ENCODE measurements around the gene CCDC107. TPM values are rescaled to one million over a fixed set of nuclear protein-coding genes. Genes with fewer than 3 reads are reported as not detected.

Gene CCDC107
- total RNA-seq, 3 donors from 2014 or later (not counting 1 experiment from before 2014, with no cell fraction given), result 30.9 to 37.9 (median 36.8) TPM

GRCh38 chr9:35697486-35697885, 39.4 kb downstream of the CCDC107 start:
- no peak for TF ChIP-seq CTCF (IDR thresholded peaks at IDR 0.05)
- no peaks in the 10 kb centered on the region for H3K9me3 ChIP-seq (ENCODE audit: control insufficient read depth, insufficient read depth, low read length)
- peak overlapping the region in 1 of 2 donors; percentile 23 for H3K27ac Mint-ChIP-seq
- H3K36me3 ChIP-seq (ENCODE audit: control insufficient read depth, insufficient read depth, low read length), result peaks cover 67% of the 10 kb centered on the region
- ATAC-seq (no peak), DNase-seq (no peak)
- no peak overlapping the region for H3K27ac ChIP-seq (ENCODE audit: low read length)
- no peaks in the 10 kb centered on the region for H3K36me3 Mint-ChIP-seq
- intact Hi-C loops (cut with micrococcal nuclease), result loop anchor here (2.0 kb wide), 1 partner anchor 93 kb away; the partner anchor contains the start of gene TESK1
- no peaks in the 10 kb centered on the region for H3K9me3 Mint-ChIP-seq
- 93% methylated on average over 14 of the region's 14 CpGs for WGBS (ENCODE audit: insufficient coverage)
- peaks cover 7% of the 10 kb centered on the region for H3K4me1 ChIP-seq (ENCODE audit: control insufficient read depth, insufficient read depth, low read length)
- H3K4me3 Mint-ChIP-seq, result no peak overlapping the region
- H3K4me3 ChIP-seq (ENCODE audit: low read length), result no peak overlapping the region
- H3K4me1 Mint-ChIP-seq, result peaks cover 10 to 13% of the 10 kb centered on the region in 2 donors
- H3K27me3 Mint-ChIP-seq (ENCODE audit: low read depth in 2 of 2), result no peaks in the 10 kb centered on the region
- no peaks in the 10 kb centered on the region for H3K27me3 ChIP-seq (ENCODE audit: control insufficient read depth, insufficient read depth, low read length)

GRCh38 chr9:35698231-35698630, 40.1 kb downstream of the CCDC107 start:
- Histone ChIP-seq H3K27ac (ENCODE audit: low read length) (no peak overlapping the region), H3K4me1 (ENCODE audit: control insufficient read depth, insufficient read depth, low read length) (peaks cover 7% of the 10 kb centered on the region), H3K9me3 (ENCODE audit: control insufficient read depth, insufficient read depth, low read length) (no peaks in the 10 kb centered on the region), H3K36me3 (ENCODE audit: control insufficient read depth, insufficient read depth, low read length) (peaks cover 74% of the 10 kb centered on the region), H3K27me3 (ENCODE audit: control insufficient read depth, insufficient read depth, low read length) (no peaks in the 10 kb centered on the region), H3K4me3 (ENCODE audit: low read length) (no peak overlapping the region)
- TF ChIP-seq CTCF (IDR thresholded peaks at IDR 0.05), result no peak
- no peak overlapping the region for H3K4me3 Mint-ChIP-seq
- peak overlapping the region in 1 of 2 donors; percentile 23 for H3K27ac Mint-ChIP-seq
- H3K4me1 Mint-ChIP-seq, result peaks cover 10 to 17% of the 10 kb centered on the region in 2 donors
- WGBS (ENCODE audit: insufficient coverage), result 97% methylated on average over 5 of the region's 5 CpGs
- ATAC-seq, result no peak
- no peaks in the 10 kb centered on the region for H3K27me3 Mint-ChIP-seq (ENCODE audit: low read depth in 2 of 2)
- H3K36me3 Mint-ChIP-seq, result no peaks in the 10 kb centered on the region
- H3K9me3 Mint-ChIP-seq, result no peaks in the 10 kb centered on the region
- no peak for DNase-seq
- intact Hi-C loops (cut with micrococcal nuclease), result no loop called here

DNA sequence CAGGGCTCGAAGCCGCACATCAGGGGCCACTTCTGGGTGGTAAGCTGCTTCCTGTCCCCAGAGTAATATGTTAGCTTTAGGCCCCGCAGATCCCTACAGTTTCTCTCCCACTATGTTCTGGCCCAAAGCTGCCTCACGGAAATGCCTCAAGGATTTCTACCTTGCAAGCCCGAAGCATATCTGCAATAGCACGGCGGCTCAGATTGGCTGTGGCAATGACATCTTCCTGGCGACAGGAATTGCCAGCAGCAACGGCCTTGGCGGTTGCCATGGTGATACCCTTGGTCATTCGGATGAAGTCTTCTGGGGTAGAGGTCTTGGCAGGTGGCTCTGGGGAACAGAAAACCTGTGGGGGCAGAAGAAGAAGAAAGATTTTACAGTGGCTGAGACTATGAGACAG, 41.9 kb downstream of the CCDC107 start:
- WGBS (ENCODE audit: insufficient coverage), result 98% methylated on average over 11 of the region's 11 CpGs
- Mint-ChIP-seq H3K4me1 (peaks cover 10 to 18% of the 10 kb centered on the region in 2 donors), H3K4me3 (no peak overlapping the region), H3K27ac (no peak overlapping the region), H3K36me3 (peaks cover 6% of the 10 kb centered on the region), H3K27me3 (ENCODE audit: low read depth in 2 of 2) (no peaks in the 10 kb centered on the region), H3K9me3 (no peaks in the 10 kb centered on the region)
- no peaks in the 10 kb centered on the region for H3K27me3 ChIP-seq (ENCODE audit: control insufficient read depth, insufficient read depth, low read length)
- ATAC-seq (no peak), DNase-seq (no peak)
- no peak for TF ChIP-seq CTCF (IDR thresholded peaks at IDR 0.05)
- H3K4me3 ChIP-seq (ENCODE audit: low read length), result no peak overlapping the region
- H3K4me1 ChIP-seq (ENCODE audit: control insufficient read depth, insufficient read depth, low read length), result peaks cover 7% of the 10 kb centered on the region
- no peak overlapping the region for H3K27ac ChIP-seq (ENCODE audit: low read length)
- peaks cover 92% of the 10 kb centered on the region for H3K36me3 ChIP-seq (ENCODE audit: control insufficient read depth, insufficient read depth, low read length)
- H3K9me3 ChIP-seq (ENCODE audit: control insufficient read depth, insufficient read depth, low read length), result no peaks in the 10 kb centered on the region
- intact Hi-C loops (cut with micrococcal nuclease), result no loop called here

DNA sequence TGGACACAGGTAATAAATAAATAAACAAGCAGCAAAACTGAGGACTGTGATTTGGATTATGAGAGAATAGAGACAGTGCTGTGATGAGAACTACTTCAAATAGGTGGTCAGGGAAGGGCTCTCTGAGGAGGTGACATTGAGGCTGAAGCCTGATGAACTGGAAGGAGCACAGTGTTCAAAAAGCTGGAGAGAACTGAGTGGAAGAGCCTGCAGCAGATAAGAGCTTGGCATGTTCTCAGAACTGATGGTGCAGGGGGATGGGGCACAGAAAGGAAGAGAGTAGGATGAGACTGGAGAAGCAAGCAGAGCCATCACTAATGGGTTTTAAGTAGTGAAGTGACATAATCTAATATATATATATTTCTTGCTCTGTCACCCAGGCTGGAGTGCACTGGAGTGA, 42.9 kb downstream of the CCDC107 start:
- no peak for DNase-seq
- no peaks in the 10 kb centered on the region for H3K9me3 Mint-ChIP-seq
- H3K4me3 ChIP-seq (ENCODE audit: low read length), result no peak overlapping the region
- intact Hi-C loops (cut with micrococcal nuclease), result no loop called here
- no peaks in the 10 kb centered on the region for H3K27me3 Mint-ChIP-seq (ENCODE audit: low read depth in 2 of 2)
- H3K36me3 Mint-ChIP-seq, result peaks cover 7% of the 10 kb centered on the region
- peaks cover 7% of the 10 kb centered on the region for H3K4me1 ChIP-seq (ENCODE audit: control insufficient read depth, insufficient read depth, low read length)
- H3K4me3 Mint-ChIP-seq, result no peak overlapping the region
- H3K27ac ChIP-seq (ENCODE audit: low read length), result no peak overlapping the region
- ATAC-seq, result no peak
- no peaks in the 10 kb centered on the region for H3K27me3 ChIP-seq (ENCODE audit: control insufficient read depth, insufficient read depth, low read length)
- no peak for TF ChIP-seq CTCF (IDR thresholded peaks at IDR 0.05)
- no peaks in the 10 kb centered on the region for H3K9me3 ChIP-seq (ENCODE audit: control insufficient read depth, insufficient read depth, low read length)
- H3K36me3 ChIP-seq (ENCODE audit: control insufficient read depth, insufficient read depth, low read length), result peaks cover 97% of the 10 kb centered on the region
- no peak overlapping the region for H3K27ac Mint-ChIP-seq
- peaks cover 10 to 18% of the 10 kb centered on the region in 2 donors for H3K4me1 Mint-ChIP-seq
